ENCODE results near the gene SH3PXD2A.

The SH3PXD2A gene

GRCh38 chr10:103578782-103579382 lies 276.5 kb downstream of the SH3PXD2A start:
- DNase-seq (ENCODE audit: low read depth) = no peak
- no peak for TF ChIP-seq CTCF (IDR thresholded peaks at IDR 0.05; ENCODE audit: low read depth, low read length, missing control alignments)
- H3K4me3 ChIP-seq (ENCODE audit: low read depth, low read length) = no peak overlapping the region
- in situ Hi-C loops (cut with HindIII; ENCODE audit: low sequenced_read_pairs) = loop anchor here (5.0 kb wide), 1 partner anchor 52 kb away; no protein-coding TSS in a partner anchor

GRCh38 chr10:103576862-103577261 lies 278.5 kb downstream of the SH3PXD2A start:
- no peak for DNase-seq (ENCODE audit: low read depth)
- no peak overlapping the region for H3K4me3 ChIP-seq (ENCODE audit: low read depth, low read length)
- TF ChIP-seq CTCF (IDR thresholded peaks at IDR 0.05; ENCODE audit: low read depth, low read length, missing control alignments) = no peak
- in situ Hi-C loops (cut with HindIII; ENCODE audit: low sequenced_read_pairs) = loop anchor here (5.0 kb wide), 1 partner anchor 50 kb away; no protein-coding TSS in a partner anchor

GRCh38 chr10:103576076-103576471 lies 279.3 kb downstream of the SH3PXD2A start:
- no peak overlapping the region for H3K4me3 ChIP-seq (ENCODE audit: low read depth, low read length)
- TF ChIP-seq CTCF (IDR thresholded peaks at IDR 0.05; ENCODE audit: low read depth, low read length, missing control alignments) = no peak
- in situ Hi-C loops (cut with HindIII; ENCODE audit: low sequenced_read_pairs) = loop anchor here (5.0 kb wide), 1 partner anchor 49 kb away; no protein-coding TSS in a partner anchor
- no peak for DNase-seq (ENCODE audit: low read depth)

- TF ChIP-seq CTCF (IDR thresholded peaks at IDR 0.05; ENCODE audit: low read depth, low read length, missing control alignments) = no peak
- DNase-seq (ENCODE audit: low read depth) = no peak
- no peak overlapping the region for H3K4me3 ChIP-seq (ENCODE audit: low read depth, low read length)
- in situ Hi-C loops (cut with HindIII; ENCODE audit: low sequenced_read_pairs) = loop anchor here (5.0 kb wide), 1 partner anchor 48 kb away; no protein-coding TSS in a partner anchor
Measured at GRCh38 chr10:103575416-103576075, 279.8 kb downstream of the SH3PXD2A start.

GRCh38 chr10:103574097-103575061 lies 281.0 kb downstream of the SH3PXD2A start:
- DNase-seq (ENCODE audit: low read depth) = no peak
- TF ChIP-seq CTCF (IDR thresholded peaks at IDR 0.05; ENCODE audit: low read depth, low read length, missing control alignments) = no peak
- in situ Hi-C loops (cut with HindIII; ENCODE audit: low sequenced_read_pairs) = loop anchor here (5.0 kb wide), 1 partner anchor 47 kb away; no protein-coding TSS in a partner anchor
- no peak overlapping the region for H3K4me3 ChIP-seq (ENCODE audit: low read depth, low read length)

GRCh38 chr10:103573205-103573487 lies 282.2 kb downstream of the SH3PXD2A start:
- no peak overlapping the region for H3K4me3 ChIP-seq (ENCODE audit: low read depth, low read length)
- DNase-seq (ENCODE audit: low read depth) = no peak
- TF ChIP-seq CTCF (IDR thresholded peaks at IDR 0.05; ENCODE audit: low read depth, low read length, missing control alignments) = no peak
- in situ Hi-C loops (cut with HindIII; ENCODE audit: low sequenced_read_pairs) = no loop called here

Data from astrocyte of the cerebellum (primary cell).